ENCODE data around the gene RAI2. TPM values are rescaled to one million over a fixed set of nuclear protein-coding genes. Genes with fewer than 3 reads are reported as not detected.

Gene RAI2
- total RNA-seq, 1 donor from 2014 or later = not detected

GRCh38 chrX:17759990-17760389, 101.1 kb downstream of the RAI2 start:
- H3K4me2 ChIP-seq = no peak overlapping the region
- Mint-ChIP-seq H3K4me3 (no peak overlapping the region), H3K27me3 (ENCODE audit: insufficient read depth, low read depth) (peaks cover 5% of the 10 kb centered on the region), H3K36me3 (no peaks in the 10 kb centered on the region), H3K9me3 (no peaks in the 10 kb centered on the region), H3K4me1 (no peaks in the 10 kb centered on the region), H3K27ac (no peak overlapping the region)
- TF ChIP-seq, protein P1, sequence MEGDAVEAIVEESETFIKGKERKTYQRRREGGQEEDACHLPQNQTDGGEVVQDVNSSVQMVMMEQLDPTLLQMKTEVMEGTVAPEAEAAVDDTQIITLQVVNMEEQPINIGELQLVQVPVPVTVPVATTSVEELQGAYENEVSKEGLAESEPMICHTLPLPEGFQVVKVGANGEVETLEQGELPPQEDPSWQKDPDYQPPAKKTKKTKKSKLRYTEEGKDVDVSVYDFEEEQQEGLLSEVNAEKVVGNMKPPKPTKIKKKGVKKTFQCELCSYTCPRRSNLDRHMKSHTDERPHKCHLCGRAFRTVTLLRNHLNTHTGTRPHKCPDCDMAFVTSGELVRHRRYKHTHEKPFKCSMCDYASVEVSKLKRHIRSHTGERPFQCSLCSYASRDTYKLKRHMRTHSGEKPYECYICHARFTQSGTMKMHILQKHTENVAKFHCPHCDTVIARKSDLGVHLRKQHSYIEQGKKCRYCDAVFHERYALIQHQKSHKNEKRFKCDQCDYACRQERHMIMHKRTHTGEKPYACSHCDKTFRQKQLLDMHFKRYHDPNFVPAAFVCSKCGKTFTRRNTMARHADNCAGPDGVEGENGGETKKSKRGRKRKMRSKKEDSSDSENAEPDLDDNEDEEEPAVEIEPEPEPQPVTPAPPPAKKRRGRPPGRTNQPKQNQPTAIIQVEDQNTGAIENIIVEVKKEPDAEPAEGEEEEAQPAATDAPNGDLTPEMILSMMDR (IDR thresholded peaks at IDR 0.05) = no peak
- TF ChIP-seq EZH2 (IDR thresholded peaks at IDR 0.05) (no peak), EZH2phosphoT487 (IDR thresholded peaks at IDR 0.05) (no peak)
- no peak overlapping the region for H3K4me3 ChIP-seq
- H3K36me3 ChIP-seq = no peaks in the 10 kb centered on the region
- no peaks in the 10 kb centered on the region for H3K9me3 ChIP-seq (ENCODE audit: low read depth)
- no peaks in the 10 kb centered on the region for H3K27me3 ChIP-seq
- H3K4me1 ChIP-seq = no peaks in the 10 kb centered on the region
- H4K20me1 ChIP-seq (ENCODE audit: low read depth) = no peaks in the 10 kb centered on the region
- no peak overlapping the region for H3K9ac ChIP-seq
- DNase-seq (ENCODE audit: low spot score) = no peak
- no peak overlapping the region for H2AFZ ChIP-seq (replicated peaks)
- H3K79me2 ChIP-seq (ENCODE audit: low read depth) = no peaks in the 10 kb centered on the region
- H3F3A ChIP-seq (ENCODE audit: low read depth) = no peaks in the 10 kb centered on the region
- no peak overlapping the region for H3K27ac ChIP-seq

DNA sequence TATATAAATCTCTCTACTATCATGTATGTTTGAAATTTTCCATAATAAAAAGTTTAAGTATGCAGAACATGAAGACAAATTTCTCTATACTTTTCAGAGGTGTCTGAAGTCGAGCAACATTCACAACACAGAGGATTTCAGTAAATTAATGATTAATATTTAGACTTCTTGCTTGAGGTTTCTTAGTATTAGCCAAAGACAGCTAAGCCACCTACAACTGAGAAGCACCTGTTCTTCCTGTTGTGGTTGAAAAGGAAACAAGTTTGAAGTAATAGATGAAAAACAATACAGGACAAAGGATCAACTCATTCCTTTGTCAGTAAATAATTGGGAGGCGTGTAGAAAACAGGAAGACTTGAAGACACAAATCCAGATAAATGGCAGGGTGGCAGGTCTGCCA, 102.7 kb downstream of the RAI2 start:
- Histone ChIP-seq H3K4me1 (no peaks in the 10 kb centered on the region), H3K9ac (no peak overlapping the region), H3F3A (ENCODE audit: low read depth) (no peaks in the 10 kb centered on the region), H4K20me1 (ENCODE audit: low read depth) (no peaks in the 10 kb centered on the region), H2AFZ (replicated peaks) (no peak overlapping the region), H3K4me3 (no peak overlapping the region), H3K4me2 (no peak overlapping the region), H3K27me3 (no peaks in the 10 kb centered on the region), H3K9me3 (ENCODE audit: low read depth) (no peaks in the 10 kb centered on the region), H3K27ac (no peak overlapping the region), H3K36me3 (no peaks in the 10 kb centered on the region), H3K79me2 (ENCODE audit: low read depth) (no peaks in the 10 kb centered on the region)
- no peak for DNase-seq (ENCODE audit: low spot score)
- TF ChIP-seq, protein P1 (IDR thresholded peaks at IDR 0.05) = no peak
- no peak for TF ChIP-seq EZH2 (IDR thresholded peaks at IDR 0.05)
- TF ChIP-seq EZH2phosphoT487 (IDR thresholded peaks at IDR 0.05) = no peak
- H3K27ac Mint-ChIP-seq = no peak overlapping the region
- no peaks in the 10 kb centered on the region for H3K36me3 Mint-ChIP-seq
- H3K27me3 Mint-ChIP-seq (ENCODE audit: insufficient read depth, low read depth) = peaks cover 5% of the 10 kb centered on the region
- H3K4me1 Mint-ChIP-seq = no peaks in the 10 kb centered on the region
- H3K9me3 Mint-ChIP-seq = no peaks in the 10 kb centered on the region
- H3K4me3 Mint-ChIP-seq = no peak overlapping the region

DNA sequence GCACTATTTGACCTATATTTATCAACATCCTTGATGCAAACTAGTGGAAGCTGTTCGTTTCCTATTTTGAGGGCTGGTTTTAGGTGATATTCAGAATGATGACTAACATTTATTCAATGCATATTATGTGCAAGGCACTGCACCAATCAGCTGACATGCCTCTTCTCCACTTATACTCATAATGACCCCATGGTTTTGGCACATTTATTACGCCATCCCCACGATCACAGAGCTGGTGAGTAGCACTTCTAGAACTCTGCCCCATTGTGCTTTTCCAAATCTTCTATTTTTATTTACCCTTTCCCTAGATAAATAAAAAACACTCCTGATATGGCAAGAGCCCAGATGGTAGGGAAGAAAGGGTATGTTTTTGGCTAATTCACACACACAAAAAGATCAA, 110.7 kb downstream of the RAI2 start:
- Histone ChIP-seq H3K9ac (no peak overlapping the region), H3K27ac (no peak overlapping the region), H3K4me3 (no peak overlapping the region), H3F3A (ENCODE audit: low read depth) (no peaks in the 10 kb centered on the region), H2AFZ (replicated peaks) (no peak overlapping the region), H3K79me2 (ENCODE audit: low read depth) (no peaks in the 10 kb centered on the region), H3K9me3 (ENCODE audit: low read depth) (peaks cover 4% of the 10 kb centered on the region), H3K36me3 (no peaks in the 10 kb centered on the region), H3K4me2 (no peak overlapping the region), H3K27me3 (no peaks in the 10 kb centered on the region), H3K4me1 (no peaks in the 10 kb centered on the region), H4K20me1 (ENCODE audit: low read depth) (no peaks in the 10 kb centered on the region)
- Mint-ChIP-seq H3K9me3 (no peaks in the 10 kb centered on the region), H3K27me3 (ENCODE audit: insufficient read depth, low read depth) (peaks cover 2% of the 10 kb centered on the region), H3K4me3 (no peak overlapping the region), H3K4me1 (no peaks in the 10 kb centered on the region), H3K27ac (no peak overlapping the region), H3K36me3 (peaks cover 2% of the 10 kb centered on the region)
- TF ChIP-seq, protein P1 (IDR thresholded peaks at IDR 0.05) = no peak
- TF ChIP-seq EZH2phosphoT487 (IDR thresholded peaks at IDR 0.05) (no peak), EZH2 (IDR thresholded peaks at IDR 0.05) (no peak)
- DNase-seq (ENCODE audit: low spot score) = no peak

Other genes with a start within 250 kb of the RAI2 start
- 5.0 and 9.7 TPM in 2 replicates for gene SCML1, start 123.8 kb downstream of the RAI2 start, total RNA-seq (ENCODE audit: low replicate concordance)